ENCODE data around the gene DNAJB1. TPM values are rescaled to one million over a fixed set of nuclear protein-coding genes. Genes with fewer than 3 reads are reported as not detected.
A peak's percentile ranks its signal among the peaks of the same experiment; 100 is the strongest.

The DNAJB1 gene
- total and polyA plus RNA-seq, 2 of the 4 experiments (the other 2 are of a cell fraction) = 88.2 to 95.4 TPM

- Histone ChIP-seq H3K9me3 (ENCODE audit: control insufficient read depth, insufficient read depth, low read length) (no peaks in the 10 kb centered on the region), H3K4ac (ENCODE audit: low read depth, low read length) (peak overlapping the region; percentile 93), H3K36me3 (ENCODE audit: control insufficient read depth, insufficient read depth, low read length) (peaks cover 27% of the 10 kb centered on the region), H3K23ac (ENCODE audit: low read depth, low read length) (peak overlapping the region; percentile 87), H3K4me2 (ENCODE audit: low read depth, low read length) (peak overlapping the region; percentile 98), H3K79me1 (ENCODE audit: low read depth in 1 of 2, low read length in 2 of 2) (peaks cover 23 to 54% of the 10 kb centered on the region in 2 experiments), H2BK15ac (ENCODE audit: low read depth, low read length) (no peak overlapping the region), H2AK5ac (ENCODE audit: low read depth, low read length) (peak overlapping the region; percentile 83; the same call in 1 of the 2 replicates), H3K27ac (ENCODE audit: insufficient read depth, low read length) (peak overlapping the region; percentile 78), H2BK120ac (ENCODE audit: low read depth, low read length) (no peak overlapping the region), H3K4me1 (ENCODE audit: control insufficient read depth, insufficient read depth, low read length) (peaks cover 16% of the 10 kb centered on the region), H2AFZ (replicated peaks; ENCODE audit: low read length, poor library complexity) (no peak overlapping the region), H3K18ac (ENCODE audit: low read depth, low read length) (peak overlapping the region; percentile 61; the same call in 1 of the 2 replicates), H3K14ac (replicated peaks; ENCODE audit: low read depth, low read length) (peak overlapping the region; percentile 96), H2BK20ac (ENCODE audit: low read depth, low read length) (no peak overlapping the region), H3K9ac (ENCODE audit: low read depth, low read length) (peak overlapping the region; percentile 87), H4K91ac (ENCODE audit: insufficient read depth, low read depth, low read length) (peak overlapping the region; percentile 71), H4K5ac (ENCODE audit: low read depth, low read length) (peak overlapping the region; percentile 17; the same call in 1 of the 2 replicates), H3K56ac (ENCODE audit: extremely low read depth, insufficient read depth, low read length) (peak overlapping the region; percentile 75), H2BK5ac (ENCODE audit: low read depth, low read length, poor library complexity, severe bottlenecking) (peak overlapping the region; percentile 86), H3K4me3 (ENCODE audit: insufficient read depth, low read depth, low read length) (peak overlapping the region; percentile 85), H4K20me1 (ENCODE audit: insufficient read depth, low read length) (peaks cover 41% of the 10 kb centered on the region), H4K8ac (ENCODE audit: low read depth in 2 of 2, low read length in 2 of 2) (peak overlapping the region; percentile 3 to 41; a peak in 1 of 4 replicates), H3K27me3 (ENCODE audit: control insufficient read depth, insufficient read depth, low read length) (no peaks in the 10 kb centered on the region), H3K9me1 (ENCODE audit: insufficient read depth, low read length) (peaks cover 19% of the 10 kb centered on the region), H2AK9ac (replicated peaks; ENCODE audit: low read depth, low read length, poor library complexity) (peak overlapping the region; percentile 98)
- dilution Hi-C loops (cut with HindIII; ENCODE audit: low sequenced_read_pairs, unreplicated experiment) = no loop called here
- CTCF ChIA-PET = interaction anchor here (0.7 kb wide), 1 partner anchor 9 kb away, joined by 3 read pairs; no protein-coding TSS in a partner anchor
- POLR2A ChIA-PET (ENCODE audit: unreplicated experiment) = no interaction called here
- ATAC-seq (ENCODE audit: low read depth) = no peak
- intact Hi-C loops (cut with micrococcal nuclease) = no loop called here
- no peak for DNase-seq
- in situ Hi-C loops (cut with MboI; ENCODE audit: low sequenced_read_pairs) = no loop called here
- WGBS, 2 experiments (ENCODE audit: extremely low coverage in 2 of 2, insufficient read length in 1 of 2) = 55% methylated on average over 8 of the region's 22 CpGs; no CpG with 5 or more reads in 1 of the 2 experiments
- no TSS peak for BruUV-seq (replicated peaks)
- TF ChIP-seq CTCF (conservative IDR thresholded peaks at IDR 0.05; ENCODE audit: low read depth, low read length) (no peak), CHD1 (IDR thresholded peaks at IDR 0.05; ENCODE audit: low read depth, low read length) (no peak), NFE2L2 (IDR thresholded peaks at IDR 0.05; ENCODE audit: low read depth, low read length) (no peak), RCOR1 (IDR thresholded peaks at IDR 0.05; ENCODE audit: insufficient replicate concordance, low read length) (no peak), MAZ (IDR thresholded peaks at IDR 0.05; ENCODE audit: borderline replicate concordance, low read depth, low read length) (no peak), SMC3 (IDR thresholded peaks at IDR 0.05; ENCODE audit: low read depth, low read length) (no peak), RFX5 (IDR thresholded peaks at IDR 0.05; ENCODE audit: low read depth, low read length) (no peak), BHLHE40 (IDR thresholded peaks at IDR 0.05; ENCODE audit: low read depth, low read length) (no peak), ELK1 (IDR thresholded peaks at IDR 0.05; ENCODE audit: borderline replicate concordance, low read depth, low read length) (no peak), FOS (IDR thresholded peaks at IDR 0.05; ENCODE audit: low read depth, low read length) (no peak), RAD21 (IDR thresholded peaks at IDR 0.05; ENCODE audit: low read length) (no peak), CEBPB (IDR thresholded peaks at IDR 0.05; ENCODE audit: low read depth, low read length) (no peak), MAFK (IDR thresholded peaks at IDR 0.05; ENCODE audit: low read depth, low read length) (no peak), USF2 (IDR thresholded peaks at IDR 0.05; ENCODE audit: low read depth, low read length) (no peak), POLR2A (IDR thresholded peaks at IDR 0.05; ENCODE audit: low read depth, low read length) (peak; percentile 42)
Observed at GRCh38 chr19:14516746-14517438, 1.3 kb downstream of the DNAJB1 start.

Data from IMR-90 (cell line).